ENCODE data around the gene ANAPC10. TPM values are rescaled to one million over a fixed set of nuclear protein-coding genes. Genes with fewer than 3 reads are reported as not detected.

Gene ANAPC10
- total and polyA plus RNA-seq, 7 donors, result 11.3 to 31.4 (median 18.0) TPM

- Histone ChIP-seq H3K27ac (no peak overlapping the region), H3K4me3 (no peak overlapping the region), H3K36me3 (no peaks in the 10 kb centered on the region), H3K9me3 (no peaks in the 10 kb centered on the region), H3K4me1 (no peaks in the 10 kb centered on the region), H3K27me3 (no peaks in the 10 kb centered on the region)
- no peak for DNase-seq
- 82 to 85% methylated on average over 3 of the region's 3 CpGs for WGBS, 2 donors
- intact Hi-C loops (cut with DNase I), result no loop called here
- TF ChIP-seq CTCF (IDR thresholded peaks at IDR 0.05) (no peak), POLR2A (IDR thresholded peaks at IDR 0.05) (no peak), EP300 (IDR thresholded peaks at IDR 0.05) (no peak), POLR2AphosphoS5 (IDR thresholded peaks at IDR 0.05) (no peak)
These were observed 53.7 kb downstream of the ANAPC10 start for GRCh38 chr4:145044341-145044740.

- DNase-seq, result no peak
- H3K4me3 ChIP-seq, result no peak overlapping the region
- no peaks in the 10 kb centered on the region for H3K36me3 ChIP-seq
- no peaks in the 10 kb centered on the region for H3K9me3 ChIP-seq
- H3K4me1 ChIP-seq, result no peaks in the 10 kb centered on the region
- intact Hi-C loops (cut with DNase I), result no loop called here
- 68 to 69% methylated on average over 3 of the region's 3 CpGs for WGBS, 2 donors
- H3K27me3 ChIP-seq, result no peaks in the 10 kb centered on the region
- TF ChIP-seq CTCF (IDR thresholded peaks at IDR 0.05) (no peak), POLR2A (IDR thresholded peaks at IDR 0.05) (no peak), EP300 (IDR thresholded peaks at IDR 0.05) (no peak), POLR2AphosphoS5 (IDR thresholded peaks at IDR 0.05) (no peak)
- no peak overlapping the region for H3K27ac ChIP-seq
These were observed 54.7 kb downstream of the ANAPC10 start for GRCh38 chr4:145043306-145043705.

GRCh38 chr4:145042601-145043285 is 55.3 kb downstream of the ANAPC10 start:
- intact Hi-C loops (cut with DNase I), result no loop called here
- Histone ChIP-seq H3K27ac (no peak overlapping the region), H3K4me3 (no peak overlapping the region), H3K36me3 (no peaks in the 10 kb centered on the region), H3K27me3 (no peaks in the 10 kb centered on the region), H3K4me1 (no peaks in the 10 kb centered on the region), H3K9me3 (no peaks in the 10 kb centered on the region)
- 82 to 83% methylated on average over 3 of the region's 3 CpGs for WGBS, 2 donors
- TF ChIP-seq CTCF (IDR thresholded peaks at IDR 0.05) (no peak), POLR2A (IDR thresholded peaks at IDR 0.05) (no peak), EP300 (IDR thresholded peaks at IDR 0.05) (no peak), POLR2AphosphoS5 (IDR thresholded peaks at IDR 0.05) (no peak)
- no peak for DNase-seq

- no peak for DNase-seq
- no peaks in the 10 kb centered on the region for H3K27me3 ChIP-seq
- WGBS, 2 donors, result 67 to 85% methylated on average over 3 of the region's 3 CpGs
- no peak for TF ChIP-seq POLR2A (IDR thresholded peaks at IDR 0.05)
- no peak for TF ChIP-seq POLR2AphosphoS5 (IDR thresholded peaks at IDR 0.05)
- no peak overlapping the region for H3K27ac ChIP-seq
- intact Hi-C loops (cut with DNase I), result no loop called here
- H3K36me3 ChIP-seq, result no peaks in the 10 kb centered on the region
- H3K4me1 ChIP-seq, result no peaks in the 10 kb centered on the region
- no peak overlapping the region for H3K4me3 ChIP-seq
- H3K9me3 ChIP-seq, result no peaks in the 10 kb centered on the region
These were observed 56.6 kb downstream of the ANAPC10 start for GRCh38 chr4:145041378-145041777.

- TF ChIP-seq EP300 (IDR thresholded peaks at IDR 0.05), result no peak
- TF ChIP-seq POLR2AphosphoS5 (IDR thresholded peaks at IDR 0.05), result no peak
- TF ChIP-seq CTCF (IDR thresholded peaks at IDR 0.05), result no peak
- TF ChIP-seq POLR2A (IDR thresholded peaks at IDR 0.05), result no peak
- Histone ChIP-seq H3K27ac (no peak overlapping the region), H3K4me3 (no peak overlapping the region), H3K36me3 (peaks cover 0 to 33% (median 11%) of the 10 kb centered on the region in 4 donors), H3K27me3 (no peaks in the 10 kb centered on the region), H3K4me1 (no peaks in the 10 kb centered on the region), H3K9me3 (no peaks in the 10 kb centered on the region)
- intact Hi-C loops (cut with DNase I), result no loop called here
- 79 to 89% methylated on average over 2 of the region's 2 CpGs for WGBS, 2 donors
- no peak for DNase-seq
These were observed 62.4 kb downstream of the ANAPC10 start for GRCh38 chr4:145035494-145036136.

All from sigmoid colon (tissue), 7 donors.